GM12872 (cell line): Measurements from ENCODE around the gene NPAS3.

Source experiments
- TF ChIP-seq, protein P1 (sequence below): IDR thresholded peaks from 3 replicates; pipeline ENCODE4 v1.5.1; 2011; ENCODE audit warnings: low read depth, mild to moderate bottlenecking, low read length, moderate library complexity; ENCODE audit not compliant: insufficient read depth

NPAS3 gene

GRCh38 chr14:33809396-33809981 is 870.8 kb downstream of the NPAS3 start:
- TF ChIP-seq, protein P1, sequence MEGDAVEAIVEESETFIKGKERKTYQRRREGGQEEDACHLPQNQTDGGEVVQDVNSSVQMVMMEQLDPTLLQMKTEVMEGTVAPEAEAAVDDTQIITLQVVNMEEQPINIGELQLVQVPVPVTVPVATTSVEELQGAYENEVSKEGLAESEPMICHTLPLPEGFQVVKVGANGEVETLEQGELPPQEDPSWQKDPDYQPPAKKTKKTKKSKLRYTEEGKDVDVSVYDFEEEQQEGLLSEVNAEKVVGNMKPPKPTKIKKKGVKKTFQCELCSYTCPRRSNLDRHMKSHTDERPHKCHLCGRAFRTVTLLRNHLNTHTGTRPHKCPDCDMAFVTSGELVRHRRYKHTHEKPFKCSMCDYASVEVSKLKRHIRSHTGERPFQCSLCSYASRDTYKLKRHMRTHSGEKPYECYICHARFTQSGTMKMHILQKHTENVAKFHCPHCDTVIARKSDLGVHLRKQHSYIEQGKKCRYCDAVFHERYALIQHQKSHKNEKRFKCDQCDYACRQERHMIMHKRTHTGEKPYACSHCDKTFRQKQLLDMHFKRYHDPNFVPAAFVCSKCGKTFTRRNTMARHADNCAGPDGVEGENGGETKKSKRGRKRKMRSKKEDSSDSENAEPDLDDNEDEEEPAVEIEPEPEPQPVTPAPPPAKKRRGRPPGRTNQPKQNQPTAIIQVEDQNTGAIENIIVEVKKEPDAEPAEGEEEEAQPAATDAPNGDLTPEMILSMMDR: no peak

DNA sequence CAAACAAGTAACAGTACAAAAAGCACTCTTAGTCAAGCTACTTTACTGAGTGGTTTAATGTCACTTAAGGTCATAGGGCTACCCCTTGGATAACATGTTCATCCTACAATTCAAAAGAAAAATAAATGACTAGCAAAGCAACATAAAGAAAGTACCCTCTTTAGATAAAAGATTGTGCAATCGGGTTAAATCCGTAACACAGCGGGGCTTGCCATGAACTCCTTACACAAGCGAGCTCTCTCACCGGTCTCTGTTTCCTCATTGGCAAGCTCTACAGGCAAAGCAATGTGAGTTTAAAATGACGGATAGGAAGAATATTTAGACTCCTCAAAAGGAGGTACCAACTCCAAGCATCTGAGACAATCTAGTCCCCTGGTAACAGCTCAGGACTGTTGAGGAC is 871.6 kb downstream of the NPAS3 start:
- TF ChIP-seq, protein P1: no peak

- TF ChIP-seq, protein P1: no peak
Observed at GRCh38 chr14:33811721-33812120, 873.0 kb downstream of the NPAS3 start.

GRCh38 chr14:33812181-33812580 is 873.5 kb downstream of the NPAS3 start:
- TF ChIP-seq, protein P1: no peak

- TF ChIP-seq, protein P1: no peak
Observed at GRCh38 chr14:33812601-33813000, 873.9 kb downstream of the NPAS3 start.

- TF ChIP-seq, protein P1: no peak
Observed at GRCh38 chr14:33814010-33814409, 875.3 kb downstream of the NPAS3 start.

DNA sequence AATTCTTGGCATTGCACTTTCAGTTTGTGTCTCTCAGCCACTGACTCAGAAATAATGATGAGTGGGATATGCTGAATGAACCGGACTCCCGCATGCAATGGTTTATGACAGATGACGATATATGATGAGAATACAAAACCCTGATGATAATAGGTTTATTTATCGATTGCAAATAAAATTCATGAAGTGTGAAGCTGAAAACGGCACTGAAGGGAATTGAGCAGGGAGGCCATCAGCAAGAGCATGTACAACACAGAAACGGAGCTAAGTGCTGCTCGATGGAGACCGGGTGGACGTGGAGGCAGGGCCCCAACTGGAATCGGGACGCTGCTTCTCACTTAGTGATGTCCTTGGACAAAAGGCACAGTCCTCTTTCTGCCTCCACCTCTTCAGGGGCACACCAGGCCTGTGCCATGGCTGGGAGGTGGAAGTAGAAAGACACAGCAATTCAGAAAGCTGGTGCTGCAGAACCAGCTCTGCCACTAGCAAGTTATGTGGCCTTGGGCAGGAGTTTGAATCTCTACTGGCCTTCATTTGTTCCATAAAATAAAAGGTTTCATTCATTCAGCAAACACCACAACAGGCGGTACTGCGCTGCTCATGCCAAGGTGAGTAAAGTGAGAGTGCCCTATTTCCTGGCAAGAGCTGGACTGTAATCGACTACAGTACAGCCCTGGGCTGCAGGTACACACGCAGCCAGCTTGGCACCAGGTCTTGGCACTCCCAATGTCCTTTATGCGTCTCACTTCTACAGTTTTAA is 895.2 kb downstream of the NPAS3 start:
- TF ChIP-seq, protein P1: no peak
